ENCODE results near the gene LCP1. TPM values are rescaled to one million over a fixed set of nuclear protein-coding genes. Genes with fewer than 3 reads are reported as not detected.

LCP1 gene
- total and polyA plus RNA-seq, 3 donors from 2014 or later, result 24.1 to 80.5 (median 48.7) TPM

DNA sequence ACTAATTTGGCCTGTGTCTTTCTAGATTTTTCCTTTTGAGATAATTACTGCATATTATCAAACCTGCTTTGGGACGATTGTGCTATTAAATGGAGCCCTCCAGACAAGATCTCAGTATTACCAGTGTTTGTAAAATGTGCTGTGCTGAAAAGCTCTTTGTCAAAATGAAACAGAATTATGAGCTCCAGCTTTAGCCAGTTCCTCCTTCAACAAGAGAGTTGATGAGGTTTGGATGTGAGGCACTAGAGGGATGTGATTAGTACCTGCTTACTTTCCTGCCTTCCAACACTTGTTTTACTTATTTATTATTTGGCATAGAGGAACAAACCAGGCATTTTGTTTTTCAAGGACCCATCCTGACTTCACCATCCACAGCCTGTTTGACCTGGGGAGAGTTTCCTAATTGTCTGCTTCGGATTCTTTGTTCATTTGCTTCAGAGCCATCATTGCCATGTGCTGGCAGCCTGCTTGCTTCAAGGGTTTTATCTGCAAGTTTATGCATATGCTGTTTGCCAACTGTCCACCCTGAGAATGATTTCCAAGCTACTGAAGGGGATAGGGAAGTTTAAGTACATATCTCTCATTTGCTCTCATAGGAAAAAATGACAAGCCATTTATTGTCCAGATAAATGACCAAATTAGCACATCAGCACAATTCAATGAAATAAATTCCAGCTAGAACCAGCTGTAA lies 44.2 kb downstream of the LCP1 start:
- TF ChIP-seq, protein P1, sequence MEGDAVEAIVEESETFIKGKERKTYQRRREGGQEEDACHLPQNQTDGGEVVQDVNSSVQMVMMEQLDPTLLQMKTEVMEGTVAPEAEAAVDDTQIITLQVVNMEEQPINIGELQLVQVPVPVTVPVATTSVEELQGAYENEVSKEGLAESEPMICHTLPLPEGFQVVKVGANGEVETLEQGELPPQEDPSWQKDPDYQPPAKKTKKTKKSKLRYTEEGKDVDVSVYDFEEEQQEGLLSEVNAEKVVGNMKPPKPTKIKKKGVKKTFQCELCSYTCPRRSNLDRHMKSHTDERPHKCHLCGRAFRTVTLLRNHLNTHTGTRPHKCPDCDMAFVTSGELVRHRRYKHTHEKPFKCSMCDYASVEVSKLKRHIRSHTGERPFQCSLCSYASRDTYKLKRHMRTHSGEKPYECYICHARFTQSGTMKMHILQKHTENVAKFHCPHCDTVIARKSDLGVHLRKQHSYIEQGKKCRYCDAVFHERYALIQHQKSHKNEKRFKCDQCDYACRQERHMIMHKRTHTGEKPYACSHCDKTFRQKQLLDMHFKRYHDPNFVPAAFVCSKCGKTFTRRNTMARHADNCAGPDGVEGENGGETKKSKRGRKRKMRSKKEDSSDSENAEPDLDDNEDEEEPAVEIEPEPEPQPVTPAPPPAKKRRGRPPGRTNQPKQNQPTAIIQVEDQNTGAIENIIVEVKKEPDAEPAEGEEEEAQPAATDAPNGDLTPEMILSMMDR (IDR thresholded peaks at IDR 0.05), result no peak
- no peak for TF ChIP-seq POLR2A (IDR thresholded peaks at IDR 0.05)
- H3K27me3 ChIP-seq, result no peaks in the 10 kb centered on the region
- H3K36me3 ChIP-seq (ENCODE audit: low read depth, missing control alignments), result no peaks in the 10 kb centered on the region
- H3K4me3 ChIP-seq, result no peak overlapping the region
- H3K4me1 ChIP-seq, result no peaks in the 10 kb centered on the region
- DNase-seq, result no peak
- 83 to 90% methylated on average over 2 of the region's 2 CpGs for WGBS, 2 donors
- H3K27ac ChIP-seq, result no peak overlapping the region
- no peaks in the 10 kb centered on the region for H3K9me3 ChIP-seq
- intact Hi-C loops (cut with DNase I; ENCODE audit: low total_unique reads), result no loop called here

DNA sequence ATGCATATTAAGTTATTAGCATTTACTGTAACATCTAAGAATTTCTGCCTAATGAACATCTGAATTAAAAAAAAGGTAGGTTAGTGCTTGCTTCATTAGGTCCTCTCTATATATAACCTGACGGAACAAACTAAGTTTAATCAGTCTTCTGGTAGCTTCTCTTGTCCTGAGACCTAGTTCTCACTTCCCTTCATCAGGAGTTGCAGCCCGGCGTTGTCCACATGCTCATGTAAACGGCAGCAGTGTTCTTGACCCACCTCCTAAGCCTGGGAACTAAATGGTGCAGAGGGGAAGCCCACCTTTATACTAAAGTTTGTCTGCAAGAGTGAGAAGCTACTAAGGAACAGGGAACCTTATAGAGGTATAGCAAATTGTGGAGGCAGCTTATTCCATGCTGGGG lies 45.3 kb downstream of the LCP1 start:
- H3K4me1 ChIP-seq, result no peaks in the 10 kb centered on the region
- TF ChIP-seq POLR2A (IDR thresholded peaks at IDR 0.05), result no peak
- TF ChIP-seq, protein P1 (IDR thresholded peaks at IDR 0.05), result no peak
- no peaks in the 10 kb centered on the region for H3K27me3 ChIP-seq
- DNase-seq, result no peak
- intact Hi-C loops (cut with DNase I; ENCODE audit: low total_unique reads), result no loop called here
- no peak overlapping the region for H3K27ac ChIP-seq
- no peak overlapping the region for H3K4me3 ChIP-seq
- 81 to 86% methylated on average over 4 of the region's 4 CpGs for WGBS, 2 donors
- no peaks in the 10 kb centered on the region for H3K9me3 ChIP-seq
- no peaks in the 10 kb centered on the region for H3K36me3 ChIP-seq (ENCODE audit: low read depth, missing control alignments)

DNA sequence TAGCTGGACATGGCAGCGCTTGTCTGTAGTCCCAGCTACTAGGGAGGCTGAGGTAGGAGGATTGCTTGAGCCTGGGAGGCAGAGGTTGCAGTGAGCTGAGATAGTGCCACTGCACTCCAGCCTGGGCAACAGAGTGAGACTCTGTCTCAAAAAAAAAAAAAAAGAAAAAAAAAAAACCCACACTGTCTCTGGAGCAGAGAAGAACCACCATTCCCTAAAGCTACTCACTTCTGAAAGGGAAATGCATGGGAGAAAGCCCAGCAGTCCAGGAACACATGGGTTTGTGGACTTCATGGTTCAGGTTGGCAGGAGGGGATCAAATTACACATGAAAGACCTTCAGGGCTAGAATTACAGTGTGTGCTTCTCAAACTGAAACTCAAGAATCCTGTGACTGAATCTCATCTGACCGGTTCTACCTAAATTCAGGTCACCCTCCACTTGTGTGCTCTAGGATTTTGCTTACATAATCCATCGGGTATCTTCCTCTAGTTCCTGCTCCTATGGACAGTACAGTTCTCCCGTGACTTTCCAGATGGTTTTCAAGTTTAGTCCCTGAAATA lies 46.9 kb downstream of the LCP1 start:
- TF ChIP-seq, protein P1 (IDR thresholded peaks at IDR 0.05), result no peak
- Histone ChIP-seq H3K27me3 (no peaks in the 10 kb centered on the region), H3K36me3 (ENCODE audit: low read depth, missing control alignments) (no peaks in the 10 kb centered on the region), H3K27ac (no peak overlapping the region), H3K9me3 (no peaks in the 10 kb centered on the region), H3K4me1 (no peaks in the 10 kb centered on the region), H3K4me3 (no peak overlapping the region)
- no peak for DNase-seq
- intact Hi-C loops (cut with DNase I; ENCODE audit: low total_unique reads), result no loop called here
- WGBS, 2 donors, result 66 to 71% methylated on average over 4 of the region's 4 CpGs

DNA sequence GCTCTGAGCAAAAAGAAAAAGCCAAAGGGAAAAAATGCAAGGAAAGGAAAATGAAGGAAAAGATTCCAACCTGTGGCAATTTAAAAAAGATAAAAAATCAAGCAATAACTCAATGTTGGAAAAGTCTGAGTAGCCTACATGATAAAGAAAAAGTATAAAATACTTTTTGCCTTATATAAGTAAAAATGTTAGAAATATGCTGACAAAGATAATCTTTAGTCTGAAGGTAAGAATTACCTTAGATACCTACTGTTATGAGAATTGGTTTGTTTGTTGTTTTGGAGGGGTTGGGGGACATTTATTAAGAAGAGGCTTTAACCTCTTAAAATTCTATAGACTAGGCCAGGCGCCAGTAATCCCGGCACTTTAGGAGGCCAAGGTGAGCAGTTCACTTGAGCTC lies 47.5 kb downstream of the LCP1 start:
- no peak for DNase-seq
- no peaks in the 10 kb centered on the region for H3K36me3 ChIP-seq (ENCODE audit: low read depth, missing control alignments)
- H3K4me3 ChIP-seq, result no peak overlapping the region
- intact Hi-C loops (cut with DNase I; ENCODE audit: low total_unique reads), result no loop called here
- H3K27ac ChIP-seq, result no peak overlapping the region
- no peaks in the 10 kb centered on the region for H3K4me1 ChIP-seq
- WGBS, 2 donors, result 82 to 95% methylated on average over 2 of the region's 2 CpGs
- no peak for TF ChIP-seq POLR2A (IDR thresholded peaks at IDR 0.05)
- TF ChIP-seq, protein P1 (IDR thresholded peaks at IDR 0.05), result no peak
- H3K9me3 ChIP-seq, result no peaks in the 10 kb centered on the region
- no peaks in the 10 kb centered on the region for H3K27me3 ChIP-seq

DNA sequence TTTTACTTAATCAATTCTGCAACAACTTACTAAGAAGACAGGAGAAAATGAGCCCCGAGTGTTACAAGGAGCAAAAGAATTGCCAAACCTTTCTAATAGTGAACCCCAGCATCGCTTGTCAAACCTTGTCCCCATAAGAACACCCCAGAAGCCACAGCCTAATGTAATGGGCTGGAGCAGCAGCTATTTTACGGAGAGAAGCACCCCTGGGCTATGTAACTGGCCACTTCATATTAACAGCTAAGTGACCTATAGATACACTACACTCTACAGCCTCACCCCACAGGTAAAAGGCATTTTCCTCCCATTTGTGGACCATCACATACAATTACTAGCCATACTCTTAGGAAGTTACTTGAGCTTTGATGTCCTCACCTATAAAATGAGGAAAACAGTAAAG lies 49.9 kb downstream of the LCP1 start:
- H3K4me1 ChIP-seq, result no peaks in the 10 kb centered on the region
- no peak overlapping the region for H3K4me3 ChIP-seq
- TF ChIP-seq, protein P1 (IDR thresholded peaks at IDR 0.05), result no peak
- no peak for TF ChIP-seq POLR2A (IDR thresholded peaks at IDR 0.05)
- 91 to 93% methylated on average over 3 of the region's 3 CpGs for WGBS, 2 donors
- no peak overlapping the region for H3K27ac ChIP-seq
- H3K9me3 ChIP-seq, result no peaks in the 10 kb centered on the region
- H3K36me3 ChIP-seq (ENCODE audit: low read depth, missing control alignments), result no peaks in the 10 kb centered on the region
- no peaks in the 10 kb centered on the region for H3K27me3 ChIP-seq
- intact Hi-C loops (cut with DNase I; ENCODE audit: low total_unique reads), result no loop called here
- no peak for DNase-seq
